ENCODE measurements around the gene THRA.

THRA gene

GRCh38 chr17:40062329-40063186, at the start of gene THRA:
THRA (plus strand) TSS chr17:40062965; CDS start chr17:40074489, 11,524 bp downstream.
- POLR2A ChIA-PET = interaction anchor here (0.9 to 5.9 kb wide), 5 partner anchors 9 to 38 kb away, joined by 3 to 51 read pairs (median 10); partner anchors contain the start of gene MED24
- TF ChIP-seq BHLHE40 (IDR thresholded peaks at IDR 0.05; ENCODE audit: borderline replicate concordance) = no peak
- TF ChIP-seq FOXM1 (IDR thresholded peaks at IDR 0.05; ENCODE audit: borderline replicate concordance) = peak; percentile 52; the same call in 1 of the 2 replicates
- CTCF ChIA-PET = interaction anchor here (0.6 to 1.8 kb wide), 4 partner anchors 11 to 52 kb away, joined by 3 to 5 read pairs (median 3); no protein-coding TSS in a partner anchor
- DNase-seq (ENCODE audit: extremely low spot score) = peak; percentile 71

GRCh38 chr17:40014375-40014980, 48.3 kb upstream of the THRA start:
- ChIA-PET POLR2A (interaction anchor here (2.0 kb wide), 1 partner anchor 98 kb away, joined by 4 read pairs; no protein-coding TSS in a partner anchor), CTCF (interaction anchor here (1.1 to 2.5 kb wide), 8 partner anchors 13 to 184 kb away, joined by 3 to 8 read pairs (median 4); no protein-coding TSS in a partner anchor)
- no peak for DNase-seq (ENCODE audit: extremely low spot score)
- TF ChIP-seq CTBP1 (IDR thresholded peaks at IDR 0.05; ENCODE audit: borderline replicate concordance) (no peak), FOXM1 (IDR thresholded peaks at IDR 0.05; ENCODE audit: borderline replicate concordance) (no peak), LEF1 (IDR thresholded peaks at IDR 0.05; ENCODE audit: borderline replicate concordance) (no peak), ELF4 (IDR thresholded peaks at IDR 0.05) (no peak), FOXA1 (IDR thresholded peaks at IDR 0.05) (no peak), BHLHE40 (IDR thresholded peaks at IDR 0.05; ENCODE audit: borderline replicate concordance) (no peak), TARDBP (IDR thresholded peaks at IDR 0.05) (no peak), L3MBTL2 (conservative IDR thresholded peaks at IDR 0.05) (no peak), HDGF (IDR thresholded peaks at IDR 0.05; ENCODE audit: borderline replicate concordance) (no peak), SUZ12 (IDR thresholded peaks at IDR 0.05) (no peak), NFRKB (IDR thresholded peaks at IDR 0.05) (no peak), ZNF384 (IDR thresholded peaks at IDR 0.05) (no peak), ARNT (IDR thresholded peaks at IDR 0.05) (no peak), SP1 (IDR thresholded peaks at IDR 0.05) (no peak), PKNOX1 (IDR thresholded peaks at IDR 0.05) (no peak), FOXK2 (IDR thresholded peaks at IDR 0.05) (no peak)

- ChIA-PET CTCF (interaction anchor here (0.6 to 2.5 kb wide), 7 partner anchors 12 to 187 kb away, joined by 3 to 8 read pairs (median 3); no protein-coding TSS in a partner anchor), POLR2A (interaction anchor here (0.6 to 2.0 kb wide), 3 partner anchors 39 to 98 kb away, joined by 3 to 4 read pairs (median 3); partner anchors contain the start of gene MED24)
- TF ChIP-seq PKNOX1 (IDR thresholded peaks at IDR 0.05) (no peak), SP1 (IDR thresholded peaks at IDR 0.05) (no peak), FOXM1 (IDR thresholded peaks at IDR 0.05; ENCODE audit: borderline replicate concordance) (no peak), ARNT (IDR thresholded peaks at IDR 0.05) (no peak), NFRKB (IDR thresholded peaks at IDR 0.05) (no peak), ELF4 (IDR thresholded peaks at IDR 0.05) (no peak), SUZ12 (IDR thresholded peaks at IDR 0.05) (no peak), L3MBTL2 (conservative IDR thresholded peaks at IDR 0.05) (no peak), TARDBP (IDR thresholded peaks at IDR 0.05) (no peak), CTBP1 (IDR thresholded peaks at IDR 0.05; ENCODE audit: borderline replicate concordance) (no peak)
- DNase-seq (ENCODE audit: extremely low spot score) = no peak
These were observed 47.5 kb upstream of the THRA start, which contains the start of gene CSF3 for GRCh38 chr17:40015005-40015997. CSF3 (plus strand) TSS chr17:40015440; CDS start chr17:40015475, 35 bp downstream.

- TF ChIP-seq TARDBP (IDR thresholded peaks at IDR 0.05) = no peak
- TF ChIP-seq NFRKB (IDR thresholded peaks at IDR 0.05) = no peak
- TF ChIP-seq SP1 (IDR thresholded peaks at IDR 0.05) = no peak
- no peak for TF ChIP-seq ZNF384 (IDR thresholded peaks at IDR 0.05)
- no peak for TF ChIP-seq ARNT (IDR thresholded peaks at IDR 0.05)
- no peak for TF ChIP-seq FOXK2 (IDR thresholded peaks at IDR 0.05)
- TF ChIP-seq BHLHE40 (IDR thresholded peaks at IDR 0.05; ENCODE audit: borderline replicate concordance) = no peak
- TF ChIP-seq CTBP1 (IDR thresholded peaks at IDR 0.05; ENCODE audit: borderline replicate concordance) = no peak
- TF ChIP-seq SUZ12 (IDR thresholded peaks at IDR 0.05) = no peak
- no peak for TF ChIP-seq ELF4 (IDR thresholded peaks at IDR 0.05)
- no peak for TF ChIP-seq PKNOX1 (IDR thresholded peaks at IDR 0.05)
- no peak for TF ChIP-seq L3MBTL2 (conservative IDR thresholded peaks at IDR 0.05)
- TF ChIP-seq LEF1 (IDR thresholded peaks at IDR 0.05; ENCODE audit: borderline replicate concordance) = no peak
- TF ChIP-seq FOXA1 (IDR thresholded peaks at IDR 0.05) = no peak
- ChIA-PET POLR2A (interaction anchor here (1.0 to 2.0 kb wide), 2 partner anchors 38 to 97 kb away, joined by 3 to 4 read pairs; partner anchors contain the start of gene MED24), CTCF (interaction anchor here (1.7 to 2.5 kb wide), 4 partner anchors 11 to 97 kb away, joined by 3 to 8 read pairs (median 8); no protein-coding TSS in a partner anchor)
- DNase-seq (ENCODE audit: extremely low spot score) = no peak
These were observed 46.5 kb upstream of the THRA start for GRCh38 chr17:40015998-40016985.
